OCI-LY7 (cell line): ENCODE measurements around the gene ROR2. TPM values are rescaled to one million over a fixed set of nuclear protein-coding genes. Genes with fewer than 3 reads are reported as not detected.

ENCODE experiments used
- BruUV-seq: library from RNA; stranded (reverse); fragments of 400-500 nt; replicated peaks from 2 replicates; lab custom pipeline; 2021; lab: Mats Ljungman, UMichigan
- CTCF ChIA-PET: fragments of 300-600 bp; sonication (Branson Sonifier 250); formaldehyde crosslinking; loops from one replicate; lab custom pipeline; 2022; ENCODE audit warnings: antibody characterized with exemption; ENCODE audit not compliant: unreplicated experiment; lab: Charles Lee
- POLR2A ChIA-PET: fragments of 300-600 bp; sonication (Branson Sonifier 250); formaldehyde crosslinking; loops from one replicate; lab custom pipeline; 2022; ENCODE audit warnings: antibody characterized with exemption; lab: Charles Lee
- DNase-seq: peaks from one replicate; pipeline ENCODE4 v3.0.0-alpha.2; 2015; ENCODE audit warnings: low spot score
- H2AFZ ChIP-seq: fragments of 200-600 bp; sonication (generic), shearing (Covaris generic); 2 replicates; pipeline ENCODE4 v1.6.1; 2014; ENCODE audit warnings: mild to moderate bottlenecking, antibody characterized with exemption, low read length, moderate library complexity
- H3K27ac ChIP-seq: fragments of 200-600 bp; sonication (generic); 2 replicates; pipeline ENCODE4 v1.5.1; 2014; ENCODE audit warnings: mixed run types, low read depth, mild to moderate bottlenecking, moderate library complexity, low read length, inconsistent platforms; ENCODE audit not compliant: poor library complexity, severe bottlenecking
- H3K36me3 ChIP-seq: fragments of 200-600 bp; sonication (generic); 2 replicates; pipeline ENCODE4 v1.6.1; 2014; ENCODE audit warnings: mild to moderate bottlenecking, antibody characterized with exemption, low read length, moderate library complexity, mixed read lengths; ENCODE audit not compliant: insufficient read depth
- H3K4me1 ChIP-seq: fragments of 200-600 bp; sonication (generic); 2 replicates; pipeline ENCODE4 v1.5.1; 2014; ENCODE audit warnings: mild to moderate bottlenecking, low read length; ENCODE audit not compliant: insufficient read depth, poor library complexity, severe bottlenecking
- H3K4me2 ChIP-seq: fragments of 200-600 bp; sonication (generic); 2 replicates; pipeline ENCODE4 v1.6.1; 2014; ENCODE audit warnings: mild to moderate bottlenecking, low read length
- H3K4me3 ChIP-seq: fragments of 200-600 bp; sonication (generic); 2 replicates; pipeline ENCODE4 v1.5.1; 2014; ENCODE audit warnings: mild to moderate bottlenecking, low read depth, low read length; ENCODE audit not compliant: poor library complexity, severe bottlenecking
- H3K79me2 ChIP-seq: fragments of 200-600 bp; sonication (generic); 2 replicates; pipeline ENCODE4 v1.6.1; 2016; ENCODE audit warnings: low read depth, mild to moderate bottlenecking, low read length, moderate library complexity, mixed read lengths; ENCODE audit not compliant: insufficient read depth
- H3K9me2 ChIP-seq: fragments of 200-600 bp; sonication (generic); 2 replicates; pipeline ENCODE4 v1.6.1; 2016; ENCODE audit warnings: mild to moderate bottlenecking, low read length, mixed read lengths; ENCODE audit not compliant: insufficient read depth
- H3K9me3 ChIP-seq: fragments of 200-600 bp; sonication (generic); 2 replicates; pipeline ENCODE4 v1.6.1; 2014; ENCODE audit warnings: mild to moderate bottlenecking, mixed run types, low read length, mixed read lengths
- H4K20me1 ChIP-seq: fragments of 200-600 bp; sonication (generic); 2 replicates; pipeline ENCODE4 v1.6.1; 2014; ENCODE audit warnings: mild to moderate bottlenecking, antibody characterized with exemption, low read length, moderate library complexity, mixed read lengths; ENCODE audit not compliant: insufficient read depth
- EZH2phosphoT487 ChIP-seq: fragments of 200-600 bp; sonication (generic); IDR thresholded peaks from 2 replicates; pipeline ENCODE4 v1.6.1; 2018; ENCODE audit warnings: low read depth, borderline replicate concordance, mild to moderate bottlenecking, mixed run types, antibody characterized with exemption, low read length, moderate library complexity, mixed read lengths
- intact Hi-C: fragments of 100-400 bp; cut with micrococcal nuclease; formaldehyde crosslinking; loops from one replicate; pipeline ENCODE4 v1.10.0; 2022; ENCODE audit not compliant: unreplicated experiment
- total RNA-seq, 2 experiments: library from RNA; depleted of rRNA in 1 of 2; stranded (reverse); fragments of >200 nt in 1 of 2; shearing (Covaris generic) in 1 of 2; gene quantifications; 2 replicates each; pipeline ENCODE4 v1.2.3, GENCODE V29; 2014 to 2022
- TF ChIP-seq, protein P1 (sequence below): fragments of 200-600 bp; sonication (generic); conservative IDR thresholded peaks from 2 replicates; pipeline ENCODE4 v1.5.1; 2014; ENCODE audit warnings: mild to moderate bottlenecking, antibody characterized with exemption, low read length, moderate library complexity, mixed read lengths

The ROR2 gene
- total RNA-seq, 2 experiments from 2014 or later = 0.10 to 0.19 TPM

DNA sequence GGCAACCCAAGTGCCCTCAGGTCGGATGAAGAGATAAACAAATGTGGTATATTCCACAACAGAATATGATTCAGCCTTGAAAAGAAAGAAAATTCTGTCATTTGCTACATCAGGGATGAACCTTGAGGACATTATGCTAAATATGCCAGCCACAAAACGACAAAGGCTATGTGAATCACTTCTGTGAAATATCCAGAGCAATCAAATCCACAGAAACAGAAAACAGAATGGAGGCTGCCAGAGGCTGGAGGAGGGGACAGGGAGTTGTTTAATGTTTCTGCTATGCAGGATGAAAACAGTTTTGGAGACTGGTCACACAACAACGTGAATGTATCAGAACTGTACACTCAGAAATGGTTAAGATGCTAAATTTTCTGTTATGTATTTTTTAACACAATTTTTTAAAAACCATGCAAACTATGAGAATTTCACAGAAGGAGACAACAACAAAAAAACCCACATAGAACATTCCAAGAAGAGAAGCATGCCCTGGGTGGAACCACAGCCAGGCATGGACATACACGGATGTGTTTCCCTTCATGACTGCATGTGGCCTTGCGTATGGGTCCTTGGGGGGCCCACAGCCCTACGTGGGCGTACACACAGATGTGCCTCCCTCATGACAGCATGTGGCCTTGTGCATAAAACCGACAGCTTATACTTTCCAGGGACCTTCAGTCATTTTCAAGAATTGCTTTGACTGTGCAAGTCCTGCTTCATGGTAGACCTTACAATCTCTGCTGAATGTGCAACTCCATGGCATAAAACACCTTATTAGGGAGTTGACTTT, 146.7 kb downstream of the ROR2 start:
- no peak for TF ChIP-seq EZH2phosphoT487
- TF ChIP-seq, protein P1, sequence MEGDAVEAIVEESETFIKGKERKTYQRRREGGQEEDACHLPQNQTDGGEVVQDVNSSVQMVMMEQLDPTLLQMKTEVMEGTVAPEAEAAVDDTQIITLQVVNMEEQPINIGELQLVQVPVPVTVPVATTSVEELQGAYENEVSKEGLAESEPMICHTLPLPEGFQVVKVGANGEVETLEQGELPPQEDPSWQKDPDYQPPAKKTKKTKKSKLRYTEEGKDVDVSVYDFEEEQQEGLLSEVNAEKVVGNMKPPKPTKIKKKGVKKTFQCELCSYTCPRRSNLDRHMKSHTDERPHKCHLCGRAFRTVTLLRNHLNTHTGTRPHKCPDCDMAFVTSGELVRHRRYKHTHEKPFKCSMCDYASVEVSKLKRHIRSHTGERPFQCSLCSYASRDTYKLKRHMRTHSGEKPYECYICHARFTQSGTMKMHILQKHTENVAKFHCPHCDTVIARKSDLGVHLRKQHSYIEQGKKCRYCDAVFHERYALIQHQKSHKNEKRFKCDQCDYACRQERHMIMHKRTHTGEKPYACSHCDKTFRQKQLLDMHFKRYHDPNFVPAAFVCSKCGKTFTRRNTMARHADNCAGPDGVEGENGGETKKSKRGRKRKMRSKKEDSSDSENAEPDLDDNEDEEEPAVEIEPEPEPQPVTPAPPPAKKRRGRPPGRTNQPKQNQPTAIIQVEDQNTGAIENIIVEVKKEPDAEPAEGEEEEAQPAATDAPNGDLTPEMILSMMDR = no peak
- Histone ChIP-seq H2AFZ (no peak overlapping the region), H3K4me3 (no peak overlapping the region), H3K4me2 (no peak overlapping the region), H3K36me3 (no peaks in the 10 kb centered on the region), H3K9me3 (no peaks in the 10 kb centered on the region), H3K79me2 (no peaks in the 10 kb centered on the region), H3K9me2 (no peaks in the 10 kb centered on the region), H3K27ac (no peak overlapping the region), H3K4me1 (no peaks in the 10 kb centered on the region), H4K20me1 (no peaks in the 10 kb centered on the region)
- DNase-seq = no peak
- intact Hi-C loops = no loop called here
- ChIA-PET POLR2A (no interaction called here), CTCF (no interaction called here)
- BruUV-seq = no TSS peak

DNA sequence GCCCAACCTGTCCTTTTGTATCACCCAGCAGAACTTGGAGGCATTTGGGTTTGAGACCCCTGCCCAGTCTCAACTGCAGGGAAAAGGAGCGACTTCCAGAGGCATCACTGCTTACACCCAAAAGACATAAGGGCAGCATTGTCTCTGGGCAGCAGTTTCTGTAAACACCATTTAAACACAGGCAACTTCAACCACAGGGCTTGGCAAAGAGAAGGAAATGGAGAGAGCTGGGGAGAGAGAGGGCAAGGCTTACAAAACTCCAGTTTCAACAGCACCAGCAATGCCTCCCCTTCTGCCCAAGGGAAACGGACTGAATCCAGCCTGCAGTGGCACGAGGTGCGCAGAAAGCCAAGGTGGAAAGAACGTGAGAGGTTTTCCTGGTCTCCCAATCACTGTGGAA, 147.6 kb downstream of the ROR2 start:
- intact Hi-C loops = no loop called here
- BruUV-seq = no TSS peak
- POLR2A ChIA-PET = interaction anchor here (0.7 kb wide), 1 partner anchor 35 kb away, joined by 5 read pairs; no protein-coding TSS in a partner anchor

More for the DNA sequence above, 147.6 kb downstream of the ROR2 start:
- Histone ChIP-seq H2AFZ (no peak overlapping the region), H3K4me3 (no peak overlapping the region), H3K4me2 (no peak overlapping the region), H3K27ac (no peak overlapping the region), H3K9me3 (no peaks in the 10 kb centered on the region), H3K9me2 (no peaks in the 10 kb centered on the region), H3K4me1 (no peaks in the 10 kb centered on the region), H3K36me3 (no peaks in the 10 kb centered on the region), H4K20me1 (no peaks in the 10 kb centered on the region), H3K79me2 (no peaks in the 10 kb centered on the region)
- CTCF ChIA-PET = no interaction called here
- no peak for DNase-seq
- TF ChIP-seq, protein P1 = no peak
- TF ChIP-seq EZH2phosphoT487 = no peak
